GM13976 (cell line): ENCODE data around the gene KIAA1191.
A peak's percentile ranks its signal among the peaks of the same experiment; 100 is the strongest.

Experiments used
- DNase-seq: peaks from one replicate; pipeline ENCODE4 v3.0.0; 2012; ENCODE audit warnings: low spot score
- in situ Hi-C: fragments of 300-500 bp; cut with MboI; formaldehyde crosslinking; loops from one replicate; pipeline ENCODE4 v1.12.0; 2022; ENCODE audit warnings: low sequenced_read_pairs, mixed read lengths, inconsistent platforms; ENCODE audit not compliant: unreplicated experiment
- TF ChIP-seq, protein P1 (sequence below): IDR thresholded peaks from 2 replicates; pipeline ENCODE4 v1.5.1; 2012; ENCODE audit warnings: borderline replicate concordance, mild to moderate bottlenecking; ENCODE audit not compliant: insufficient read depth; ENCODE audit errors: extremely low read depth, missing control alignments, control extremely low read depth

Gene KIAA1191

DNA sequence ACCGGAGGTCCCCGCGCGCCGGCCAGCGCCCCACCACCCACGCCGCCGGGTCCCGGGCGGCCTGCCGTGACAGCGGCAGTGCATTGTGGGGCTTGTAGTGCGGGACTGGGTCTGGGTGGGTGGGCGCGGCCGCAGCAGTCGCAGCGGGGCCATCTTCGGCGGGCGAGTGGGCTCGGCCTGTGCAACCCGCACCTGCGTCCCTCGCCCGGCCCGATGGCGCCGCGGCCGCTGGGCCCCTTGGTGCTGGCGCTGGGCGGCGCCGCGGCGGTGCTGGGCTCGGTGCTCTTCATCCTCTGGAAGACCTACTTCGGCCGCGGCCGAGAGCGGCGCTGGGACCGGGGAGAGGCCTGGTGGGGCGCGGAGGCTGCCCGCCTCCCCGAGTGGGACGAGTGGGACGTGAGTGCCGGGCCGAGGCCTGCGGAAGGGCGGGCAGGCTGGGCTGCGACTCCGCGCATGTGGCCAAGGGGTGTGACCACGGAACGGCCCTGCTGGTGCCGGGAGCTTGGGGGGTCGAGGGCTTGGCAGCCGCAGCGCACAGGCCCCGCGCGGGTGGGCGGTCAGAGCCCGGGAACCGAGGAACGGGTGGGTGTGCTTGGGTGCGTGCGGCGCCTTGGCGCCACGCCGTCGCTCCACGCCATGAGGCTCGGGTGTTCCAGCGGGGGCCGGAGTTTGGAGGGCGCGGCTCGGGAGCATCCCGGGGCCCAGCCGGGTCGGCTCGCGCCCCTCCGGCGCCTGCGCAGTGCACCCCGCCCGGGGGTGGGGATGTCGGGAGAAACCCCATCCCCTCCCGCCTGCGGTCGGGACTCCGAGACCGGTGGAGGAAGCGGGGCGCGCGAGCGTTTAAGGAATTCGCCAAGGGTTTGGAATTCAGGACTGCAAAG lies 4.0 kb upstream of the KIAA1191 start, which contains the start of gene ARL10:
ARL10 (plus strand) TSS at position 137 of the 881 bp plus-strand sequence; CDS start at position 214, 77 bp downstream.
- peak; percentile 85 for DNase-seq
- TF ChIP-seq, protein P1, sequence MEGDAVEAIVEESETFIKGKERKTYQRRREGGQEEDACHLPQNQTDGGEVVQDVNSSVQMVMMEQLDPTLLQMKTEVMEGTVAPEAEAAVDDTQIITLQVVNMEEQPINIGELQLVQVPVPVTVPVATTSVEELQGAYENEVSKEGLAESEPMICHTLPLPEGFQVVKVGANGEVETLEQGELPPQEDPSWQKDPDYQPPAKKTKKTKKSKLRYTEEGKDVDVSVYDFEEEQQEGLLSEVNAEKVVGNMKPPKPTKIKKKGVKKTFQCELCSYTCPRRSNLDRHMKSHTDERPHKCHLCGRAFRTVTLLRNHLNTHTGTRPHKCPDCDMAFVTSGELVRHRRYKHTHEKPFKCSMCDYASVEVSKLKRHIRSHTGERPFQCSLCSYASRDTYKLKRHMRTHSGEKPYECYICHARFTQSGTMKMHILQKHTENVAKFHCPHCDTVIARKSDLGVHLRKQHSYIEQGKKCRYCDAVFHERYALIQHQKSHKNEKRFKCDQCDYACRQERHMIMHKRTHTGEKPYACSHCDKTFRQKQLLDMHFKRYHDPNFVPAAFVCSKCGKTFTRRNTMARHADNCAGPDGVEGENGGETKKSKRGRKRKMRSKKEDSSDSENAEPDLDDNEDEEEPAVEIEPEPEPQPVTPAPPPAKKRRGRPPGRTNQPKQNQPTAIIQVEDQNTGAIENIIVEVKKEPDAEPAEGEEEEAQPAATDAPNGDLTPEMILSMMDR = no peak
- in situ Hi-C loops = no loop called here

- in situ Hi-C loops = no loop called here
- DNase-seq = no peak
- TF ChIP-seq, protein P1 = no peak
Measured at GRCh38 chr5:176364765-176365350, 3.3 kb upstream of the KIAA1191 start.

GRCh38 chr5:176362233-176362490 lies 598 bp upstream of the KIAA1191 start:
- TF ChIP-seq, protein P1 = no peak
- no peak for DNase-seq
- in situ Hi-C loops = no loop called here

- in situ Hi-C loops = no loop called here
- TF ChIP-seq, protein P1 = no peak
- DNase-seq = no peak
Measured at GRCh38 chr5:176360894-176361436, 599 bp downstream of the KIAA1191 start.

DNA sequence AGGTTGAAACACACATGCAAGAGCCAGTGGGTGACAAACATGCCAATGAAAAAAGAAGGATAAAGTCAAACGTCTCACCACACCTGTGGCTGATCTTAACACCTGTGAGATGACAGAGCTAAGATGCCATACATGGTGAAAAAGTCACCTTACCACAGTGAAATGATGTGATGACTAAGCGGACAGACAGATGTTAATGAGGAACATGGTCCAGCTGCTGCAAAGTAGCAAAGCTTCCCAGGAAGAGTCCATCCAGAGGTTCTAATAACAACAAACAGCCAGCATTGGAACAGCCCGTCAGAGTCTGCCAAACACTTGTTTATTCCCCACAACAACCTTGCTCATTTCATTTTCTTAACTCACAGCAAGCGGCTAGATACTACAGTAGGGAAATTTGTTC lies 1.9 kb downstream of the KIAA1191 start:
- no peak for DNase-seq
- in situ Hi-C loops = no loop called here
- TF ChIP-seq, protein P1 = no peak

- in situ Hi-C loops = no loop called here
- no peak for DNase-seq
- TF ChIP-seq, protein P1 = no peak
Measured at GRCh38 chr5:176356179-176356566, 5.4 kb downstream of the KIAA1191 start.
